HPDE6-E6E7 (cell line): ENCODE results near the gene CFAP251.
A peak's percentile ranks its signal among the peaks of the same experiment; 100 is the strongest.
"Not testable (repeated sequence)": the region's sequence is repeated elsewhere in the genome, so short reads cannot be mapped to it uniquely, and the experiment has no call there.

Experiments used
- DNase-seq: peaks from one replicate; pipeline ENCODE4 v3.0.0; 2011; ENCODE audit warnings: missing footprints; ENCODE audit errors: extremely low spot score

Gene CFAP251

DNA sequence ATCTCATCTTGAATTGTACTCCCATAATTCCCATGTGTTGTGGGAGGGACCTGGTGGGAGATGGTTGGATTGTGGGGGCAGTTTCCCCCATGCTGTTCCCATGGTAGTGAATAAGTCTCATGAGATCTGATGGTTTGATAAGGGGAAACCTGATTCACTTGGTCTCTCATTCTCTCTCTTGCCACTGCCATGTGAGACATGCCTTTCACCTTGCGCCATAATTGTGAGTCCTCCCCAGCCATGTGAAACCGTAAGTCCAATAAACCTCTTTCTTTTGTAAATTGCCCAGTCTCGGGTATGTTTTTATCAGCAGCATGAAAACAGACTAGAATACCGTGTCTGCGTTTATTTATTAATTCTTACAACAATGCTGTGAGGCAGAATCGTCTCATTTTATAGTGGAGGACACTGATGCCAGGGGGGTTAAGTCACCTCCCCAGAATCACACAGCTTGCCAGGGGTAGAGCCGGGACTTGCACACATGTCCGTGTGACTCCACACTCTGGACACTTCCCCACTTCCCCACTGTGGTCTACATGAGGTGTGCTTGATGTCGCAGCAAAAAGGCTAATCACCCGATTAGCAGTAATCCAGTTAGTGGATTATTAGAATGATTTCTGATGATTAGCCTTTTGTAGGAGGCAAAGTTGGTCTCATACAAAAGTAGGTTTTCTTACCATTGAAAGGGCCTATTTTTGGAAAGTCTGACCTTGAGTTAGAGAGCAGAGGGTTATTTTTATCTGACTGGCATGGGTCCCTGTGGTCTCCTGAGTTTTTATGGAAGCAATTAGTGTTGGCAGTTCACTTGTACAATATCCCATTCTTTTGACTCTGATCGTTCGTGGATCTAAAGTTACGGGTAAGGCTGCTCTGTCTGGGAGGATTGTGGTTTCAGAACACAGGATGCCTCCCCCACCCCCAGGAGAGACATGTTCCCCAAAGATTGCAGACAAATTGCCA is 55.9 kb downstream of the CFAP251 start:
- DNase-seq, result no peak

DNA sequence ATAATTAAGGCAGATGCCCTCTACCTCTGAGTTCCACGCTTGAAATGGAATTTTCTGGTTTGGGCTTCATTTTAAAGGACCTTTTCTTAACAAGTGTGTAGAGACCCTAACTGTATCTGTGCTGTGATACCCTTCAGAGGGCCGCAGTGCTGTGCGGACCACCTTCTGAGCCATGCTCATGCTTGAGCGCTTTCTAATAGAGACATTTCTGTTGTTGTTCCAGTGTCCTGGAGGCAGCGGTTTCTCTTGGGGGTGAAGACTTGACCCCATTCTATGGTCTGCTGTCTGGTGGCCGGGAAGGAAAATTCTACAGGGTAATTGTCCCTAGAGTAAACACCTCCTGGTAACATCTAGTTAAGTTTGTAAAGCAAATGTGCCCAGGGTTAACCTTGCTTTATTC is 56.6 kb downstream of the CFAP251 start:
- DNase-seq, result no peak

DNA sequence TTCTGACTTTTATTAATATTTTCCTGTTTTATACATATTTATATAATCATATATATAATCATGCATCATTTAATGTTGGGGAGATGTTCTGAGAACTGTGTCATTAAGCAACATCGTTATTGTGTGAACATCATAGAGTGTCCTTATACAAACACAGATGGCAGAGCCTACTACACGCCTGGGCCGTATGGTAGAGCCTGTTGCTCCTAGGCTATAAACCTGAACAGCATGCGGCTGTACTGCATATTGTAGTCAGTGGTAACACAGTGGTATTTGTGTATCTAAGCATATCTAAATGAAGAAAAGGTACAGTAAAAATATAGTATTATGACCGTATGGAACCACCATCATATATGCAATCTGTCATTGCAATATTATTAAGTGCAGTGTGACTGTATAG is 58.6 kb downstream of the CFAP251 start:
- DNase-seq, result no peak

DNA sequence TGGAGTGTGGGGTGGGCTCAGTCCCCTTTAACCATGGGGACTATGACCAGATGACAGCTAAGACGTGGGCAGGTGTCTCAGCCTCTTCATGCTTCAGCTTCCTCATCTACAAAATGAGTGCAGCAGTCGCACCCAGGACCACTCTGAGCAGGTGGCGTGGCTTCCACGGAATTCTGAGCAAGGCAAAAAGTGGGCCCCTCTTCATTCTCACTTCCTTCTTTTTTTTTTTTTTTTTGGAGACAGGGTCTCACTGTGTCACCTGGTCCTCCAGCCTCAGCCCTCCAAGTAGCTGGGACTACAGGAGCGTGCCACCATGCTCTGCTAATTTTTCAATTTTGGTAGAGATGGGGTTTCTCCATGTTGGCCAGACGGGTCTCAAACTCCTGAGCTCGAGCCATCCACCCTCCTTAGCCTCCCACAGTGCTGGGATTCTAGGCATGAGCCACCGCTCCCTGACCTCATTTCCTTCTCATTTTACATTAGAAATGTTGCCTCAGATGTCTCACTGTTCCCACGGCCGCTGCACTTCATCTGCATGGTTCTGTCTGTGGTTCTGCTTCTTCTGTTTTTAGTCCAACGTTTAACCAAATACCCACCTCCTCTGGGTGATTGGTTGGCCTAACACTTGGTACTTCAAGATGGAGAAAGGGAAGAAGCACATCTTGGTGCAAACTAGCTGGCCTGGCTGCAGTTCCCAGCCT is 61.9 kb downstream of the CFAP251 start:
- DNase-seq, result no peak

DNA sequence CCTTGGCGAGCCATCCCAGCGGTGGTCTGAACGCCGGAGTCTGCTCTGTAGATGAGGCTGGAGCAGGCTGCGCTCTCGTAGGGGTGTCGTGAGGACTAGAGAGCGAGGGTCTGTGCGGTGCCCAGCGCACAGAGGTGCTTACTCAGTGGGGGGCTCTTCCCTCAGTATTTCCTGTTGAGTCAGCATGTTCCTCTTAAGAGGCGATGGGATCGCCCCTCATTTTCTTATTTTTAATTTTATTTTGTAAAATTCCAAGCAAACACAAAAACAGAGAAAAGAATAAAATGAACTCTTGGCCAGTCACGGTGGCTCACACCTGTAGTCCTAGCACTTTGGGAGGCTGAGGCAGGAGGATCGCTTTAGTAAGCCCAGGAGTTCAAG is 62.5 kb downstream of the CFAP251 start:
- no peak for DNase-seq

DNA sequence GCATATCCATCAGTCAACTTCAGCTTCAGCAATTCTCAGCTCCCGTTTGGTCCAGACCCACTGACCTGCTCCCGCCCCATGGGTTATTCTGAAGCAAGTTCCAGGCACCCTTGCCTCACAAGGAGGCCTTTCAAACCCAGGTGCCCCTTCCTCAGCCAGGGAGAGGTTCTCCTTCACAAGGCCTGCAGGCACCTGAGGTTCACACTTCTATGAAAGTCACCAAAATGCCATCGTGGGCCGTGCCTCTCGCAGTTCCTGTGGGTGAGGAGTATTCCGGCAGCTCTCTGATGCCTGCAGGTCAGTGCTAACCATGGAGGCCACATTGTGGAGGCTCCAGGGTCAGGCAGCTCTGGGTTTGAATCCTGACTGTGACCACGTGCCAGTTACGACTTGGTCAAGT is 63.1 kb downstream of the CFAP251 start:
- DNase-seq, result no peak

- DNase-seq, result no peak
Observed at GRCh38 chr12:121982950-121983349, 64.6 kb downstream of the CFAP251 start.

GRCh38 chr12:121983536-121984210 is 65.3 kb downstream of the CFAP251 start:
- DNase-seq, result no peak

DNA sequence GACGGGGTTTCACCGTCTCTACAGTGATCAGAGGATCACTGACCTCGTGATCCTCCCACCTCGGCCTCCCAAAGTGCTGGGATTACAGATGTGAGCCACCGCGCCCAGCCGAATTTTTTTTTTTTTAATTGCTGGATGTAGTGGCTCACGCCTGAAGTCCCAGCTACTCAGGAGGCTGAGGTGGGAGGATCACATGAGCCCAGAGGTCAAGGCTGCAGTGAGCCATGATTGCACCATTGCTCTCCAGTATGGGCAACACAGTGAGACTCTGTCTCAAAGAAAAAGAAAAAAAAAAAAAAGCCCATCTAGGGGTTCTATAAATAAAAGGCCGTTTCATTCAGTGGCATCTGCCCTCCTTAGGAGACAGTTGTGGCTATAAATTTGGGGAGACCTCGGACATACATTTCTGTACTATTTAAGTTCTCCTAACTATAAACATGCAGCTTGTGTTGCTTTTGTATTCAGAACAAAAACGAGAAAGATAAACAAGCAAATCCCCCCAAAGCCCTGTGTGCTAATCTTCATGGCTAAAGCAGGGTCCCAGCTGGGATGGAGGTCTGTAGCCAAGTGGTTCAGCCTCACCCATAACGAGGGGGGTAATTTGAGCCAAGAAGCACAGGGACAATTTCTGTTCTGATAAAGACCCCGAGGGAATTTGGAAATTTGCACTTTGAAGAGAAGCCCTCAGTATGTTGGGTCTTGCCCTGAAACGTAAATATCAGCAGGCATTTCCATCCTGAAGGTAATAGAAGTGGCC is 68.3 kb downstream of the CFAP251 start:
- no peak for DNase-seq

DNA sequence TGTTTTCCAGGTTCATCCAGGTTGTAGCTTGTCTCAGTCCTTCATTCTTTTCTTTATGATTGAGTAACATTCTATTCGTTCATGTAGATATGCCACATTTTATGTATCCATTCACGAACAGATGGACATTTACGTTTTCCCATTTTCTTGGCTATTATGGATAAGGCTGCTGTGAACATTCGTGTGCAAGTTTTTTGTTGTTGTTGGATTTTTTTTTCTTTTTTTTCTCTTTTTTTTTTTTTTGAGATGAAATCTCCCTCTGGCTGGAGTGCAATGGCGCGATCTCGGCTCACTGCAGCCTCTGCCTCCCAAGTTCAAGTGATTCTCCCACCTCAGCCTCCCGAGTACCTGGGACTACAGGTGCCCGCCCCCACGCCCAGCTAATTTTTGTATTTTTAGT is 70.1 kb downstream of the CFAP251 start:
- not testable (repeated sequence) for DNase-seq

DNA sequence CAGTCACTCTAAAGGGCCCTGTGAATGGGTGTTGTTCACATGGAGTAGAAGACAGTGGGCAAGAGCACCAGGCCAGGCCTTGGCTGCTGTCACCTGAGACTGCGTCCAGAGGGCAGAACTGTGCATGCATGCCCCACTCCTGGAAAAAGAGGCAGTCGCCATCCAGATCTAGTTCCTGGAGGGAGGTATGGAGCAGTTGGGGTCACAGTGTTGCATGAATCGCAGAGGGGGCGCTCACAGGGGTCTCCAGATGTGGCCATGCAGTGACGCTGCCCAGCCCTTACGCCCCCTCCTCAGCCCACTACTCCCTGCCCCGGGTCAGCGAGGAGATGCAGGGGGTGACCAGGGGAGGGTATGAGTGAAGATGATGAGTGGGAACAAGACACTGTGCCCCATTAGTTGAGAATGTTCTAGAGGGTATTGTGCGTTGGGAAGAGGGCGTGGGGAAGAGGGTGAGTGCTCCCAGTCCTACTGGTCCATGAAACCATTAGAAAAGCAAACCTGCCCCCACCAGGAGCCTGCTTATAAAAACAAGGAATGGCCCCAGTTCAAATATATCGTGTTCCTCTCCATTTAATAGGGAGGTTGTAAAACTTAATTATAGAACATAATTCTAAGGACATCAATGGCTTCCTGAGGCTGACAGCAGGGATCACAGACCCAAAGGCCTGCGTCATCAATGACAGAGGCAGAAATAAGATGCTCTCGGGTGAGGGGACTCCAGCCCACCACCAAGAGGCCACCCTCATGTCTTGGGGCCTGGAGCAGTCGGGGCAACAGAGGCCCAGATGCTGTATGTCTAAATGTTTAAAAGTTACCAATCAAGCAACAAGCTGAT is 71.1 kb downstream of the CFAP251 start:
- no peak for DNase-seq

DNA sequence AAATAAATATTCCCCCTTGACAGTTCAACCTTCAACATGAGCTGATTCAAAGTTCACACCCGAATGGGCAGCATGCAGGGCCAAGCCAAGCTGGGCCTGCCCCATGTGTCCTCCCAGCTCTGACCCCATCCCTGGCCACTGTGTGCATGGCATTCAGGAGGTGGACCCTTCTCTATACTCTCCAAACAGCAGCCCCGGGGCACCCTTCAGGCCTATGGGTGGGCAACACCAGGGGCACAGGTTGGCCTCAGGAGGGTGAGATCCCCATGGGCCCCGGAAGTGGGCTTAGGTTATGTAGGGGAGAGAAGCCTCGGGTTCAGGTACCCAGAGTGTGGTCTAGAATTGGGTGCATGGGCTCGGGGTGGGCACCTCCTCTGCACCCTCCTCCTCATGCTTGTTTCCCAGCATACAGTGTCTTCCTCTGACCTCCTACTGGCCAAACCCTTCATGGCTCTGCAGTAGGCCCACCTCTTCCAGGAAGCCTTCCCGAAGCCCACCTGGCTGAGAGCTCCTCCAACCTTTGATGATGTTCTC is 71.8 kb downstream of the CFAP251 start:
- DNase-seq, result no peak

DNA sequence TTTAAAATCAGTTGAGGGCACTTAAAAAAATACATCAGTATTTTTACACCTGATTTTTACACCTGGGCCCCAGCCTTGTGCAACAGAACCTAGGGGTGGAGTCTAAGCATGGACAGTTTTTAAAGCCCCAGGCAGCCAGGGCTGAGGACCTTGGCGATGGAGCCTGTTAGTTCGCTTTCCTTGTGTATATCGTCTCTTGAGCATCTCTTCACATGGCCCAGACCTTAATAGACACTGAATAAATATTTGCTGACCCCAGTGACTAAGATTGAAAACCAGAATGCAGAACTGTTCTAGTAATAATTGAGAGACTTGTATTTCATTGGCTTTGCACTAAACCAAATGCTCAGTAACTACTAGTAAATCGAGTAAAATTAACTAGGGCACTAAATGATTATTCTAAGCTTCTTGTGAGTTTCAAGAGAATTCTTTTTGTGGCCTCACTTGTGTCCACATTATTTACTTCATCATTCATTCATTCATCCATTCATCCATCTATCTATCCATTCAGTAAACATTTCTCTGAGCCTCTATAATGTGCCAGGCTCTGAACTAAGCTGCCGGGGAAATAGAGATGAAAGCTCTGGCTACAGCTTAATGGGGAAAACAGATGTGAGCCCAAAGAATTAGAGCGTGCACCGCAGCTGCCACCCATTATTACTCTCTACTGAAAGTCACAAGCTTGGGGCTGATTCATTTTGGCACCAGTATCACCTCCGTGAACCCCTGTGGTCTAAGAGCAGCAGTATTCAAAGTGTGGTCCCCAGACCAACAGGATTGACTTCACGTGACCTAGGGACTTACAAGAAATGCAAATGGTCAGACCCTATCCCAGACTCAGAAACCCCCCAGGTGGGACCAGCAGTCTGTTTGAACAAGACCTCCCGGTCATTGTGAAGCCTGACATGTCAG is 72.6 kb downstream of the CFAP251 start:
- DNase-seq, result no peak

DNA sequence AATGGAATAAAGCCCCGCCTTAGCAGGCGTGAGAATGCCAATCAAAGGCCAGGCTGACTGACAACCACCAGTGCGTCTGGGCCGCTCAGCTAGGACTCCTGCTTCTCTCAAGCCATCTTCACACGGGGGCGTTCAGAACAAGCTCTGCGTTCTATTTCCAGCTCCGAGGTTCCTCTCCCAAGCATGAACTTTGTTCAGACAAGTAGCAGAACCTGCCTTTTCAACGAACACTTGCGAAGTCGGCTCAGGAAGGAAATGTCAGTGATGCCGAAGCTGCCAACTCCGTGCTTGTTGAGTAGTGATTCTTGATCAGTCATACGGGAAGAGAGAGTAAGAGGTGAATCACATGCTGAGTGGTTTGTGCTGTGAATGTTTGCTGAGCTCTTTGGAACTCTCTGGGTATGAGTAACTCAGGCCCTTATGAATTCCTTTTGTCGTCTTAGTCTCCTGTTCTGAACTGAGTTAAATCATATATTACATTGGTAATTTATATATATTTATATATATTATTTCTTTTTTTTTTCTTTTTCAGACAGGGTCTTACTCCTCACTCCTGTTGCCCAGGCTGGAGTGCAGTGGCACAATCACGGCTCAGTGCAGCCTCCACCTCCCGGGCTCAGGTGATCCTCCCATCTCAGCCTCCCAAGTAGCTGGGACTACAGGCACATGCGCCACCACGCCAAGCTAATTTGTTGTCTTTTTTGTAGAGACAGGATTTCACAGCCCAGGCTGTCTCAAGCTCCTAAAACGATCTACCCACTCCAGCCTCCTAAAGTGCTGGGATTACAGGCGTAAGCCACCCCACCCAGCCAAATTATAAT is 73.9 kb downstream of the CFAP251 start:
- peak; percentile 98 for DNase-seq

DNA sequence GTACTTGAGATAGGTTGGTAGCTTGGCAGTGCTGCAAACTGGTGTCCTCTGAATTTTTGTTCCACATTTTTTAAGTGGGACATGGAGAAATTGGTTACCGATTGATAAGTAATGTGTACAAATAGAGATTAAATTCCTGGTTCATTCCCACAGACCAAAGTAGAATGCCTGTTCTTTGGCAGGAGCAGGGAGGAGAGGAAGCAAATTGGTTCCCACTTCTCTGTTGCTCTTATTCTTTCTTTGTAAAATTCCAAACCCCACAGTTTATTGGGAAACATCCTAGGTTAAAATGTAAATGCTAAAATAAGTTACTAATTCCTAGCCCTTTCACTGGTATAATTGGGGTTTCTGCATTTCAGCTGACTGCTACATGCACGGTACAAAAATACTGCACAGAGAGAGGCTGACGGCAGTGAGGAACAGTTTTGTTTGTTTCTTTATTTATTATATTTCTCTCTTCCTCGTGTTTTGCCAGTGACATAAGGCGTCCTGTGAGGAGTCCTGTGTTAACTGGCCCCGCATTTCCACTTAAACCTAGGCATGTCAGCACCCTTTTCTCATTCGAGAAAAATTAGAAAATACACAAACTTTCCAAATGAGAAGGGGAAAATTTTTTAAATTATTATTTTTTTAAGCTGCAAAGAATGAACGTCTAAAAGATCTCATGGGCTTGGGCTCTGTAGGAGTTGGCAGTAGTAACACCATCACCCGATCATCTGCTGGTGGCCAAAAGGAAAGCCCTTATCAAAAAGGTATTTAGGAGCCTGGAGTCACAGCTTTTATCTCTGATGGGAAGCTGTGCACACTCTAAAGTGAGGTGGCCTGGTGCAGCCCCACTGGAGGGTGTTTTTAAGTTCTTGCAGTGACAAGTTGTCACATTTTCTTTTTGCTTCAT is 77.9 kb downstream of the CFAP251 start:
- no peak for DNase-seq

DNA sequence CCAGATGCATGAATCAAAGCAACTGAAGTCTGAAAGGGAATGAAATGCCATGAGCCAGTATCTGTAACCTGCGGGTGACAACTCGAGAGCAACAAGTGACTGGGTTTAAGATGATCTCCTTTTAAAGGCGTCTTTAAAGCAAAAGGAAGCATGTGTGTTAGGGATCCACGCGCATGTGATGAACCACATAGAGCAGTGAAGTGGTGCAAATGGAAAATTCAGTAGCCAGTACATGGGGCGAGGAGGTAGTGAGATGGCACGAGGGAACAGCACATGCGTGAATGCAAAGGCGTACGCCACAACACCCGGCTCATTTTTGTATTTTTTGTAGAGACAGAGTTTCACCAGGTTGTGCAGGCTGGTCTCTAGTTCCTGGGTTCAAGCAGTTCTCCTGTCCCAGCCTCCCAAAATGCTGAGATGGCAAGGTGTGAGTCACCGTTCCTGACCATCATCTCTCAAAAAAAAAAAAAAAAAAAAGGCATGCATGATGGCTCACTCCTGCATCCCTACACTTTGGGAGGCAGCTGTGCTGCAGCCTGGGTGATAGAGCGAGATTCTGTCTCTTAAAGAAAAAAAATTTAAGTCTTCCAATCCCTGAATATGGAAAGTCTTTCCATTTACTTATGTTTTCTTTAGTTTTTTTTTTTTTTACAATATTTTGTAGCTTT is 78.7 kb downstream of the CFAP251 start:
- DNase-seq, result no peak
